Activated CD8-positive, alpha-beta T cell treated with anti-CD3 and anti-CD28 coated beads, Interleukin-2, amount 10 ng/mL, durations not matched to agents 7 days and 5 days (primary cell): ENCODE results near the gene C16orf74. TPM values are rescaled to one million over a fixed set of nuclear protein-coding genes. Genes with fewer than 3 reads are reported as not detected.

ENCODE experiments used
- ATAC-seq: fragments of 150-1000 bp; cut with Tn5 transposase; one replicate; pipeline ENCODE4 v1.10.0; 2021; ENCODE audit warnings: moderate library complexity
- CTCF ChIA-PET: fragments of 350-600 bp; sonication (Branson Sonifier 250); formaldehyde crosslinking; loops from one replicate; lab custom pipeline; 2021; ENCODE audit warnings: antibody characterized with exemption; lab: Charles Lee
- POLR2A ChIA-PET: fragments of 350-600 bp; sonication (Branson Sonifier 250); formaldehyde crosslinking; loops from one replicate; lab custom pipeline; 2021; ENCODE audit warnings: antibody characterized with exemption; lab: Charles Lee
- DNase-seq: peaks from one replicate; pipeline ENCODE4 v3.0.0-alpha.2; 2020
- H3K27ac Mint-ChIP-seq: one replicate; pipeline ENCODE4 v1.8.0; 2021; ENCODE audit warnings: mild to moderate bottlenecking, mixed read lengths
- H3K27me3 Mint-ChIP-seq: one replicate; pipeline ENCODE4 v1.8.0; 2021; ENCODE audit warnings: low read depth, mixed read lengths
- H3K36me3 Mint-ChIP-seq: one replicate; pipeline ENCODE4 v1.8.0; 2021; ENCODE audit warnings: low read depth, mixed read lengths
- H3K4me1 Mint-ChIP-seq: one replicate; pipeline ENCODE4 v1.8.0; 2021; ENCODE audit warnings: low read depth, mixed read lengths
- H3K4me3 Mint-ChIP-seq: one replicate; pipeline ENCODE4 v1.8.0; 2021; ENCODE audit warnings: mild to moderate bottlenecking, mixed read lengths
- H3K9me3 Mint-ChIP-seq: one replicate; pipeline ENCODE4 v1.8.0; 2022; ENCODE audit warnings: mixed read lengths; ENCODE audit not compliant: insufficient read depth
- total RNA-seq, 2 experiments: library from RNA; stranded (reverse); gene quantifications; one replicate each; pipeline ENCODE4 v1.2.3, GENCODE V29; 2021

C16orf74 gene
- total RNA-seq, 2 experiments from 2014 or later: 0.21 TPM

DNA sequence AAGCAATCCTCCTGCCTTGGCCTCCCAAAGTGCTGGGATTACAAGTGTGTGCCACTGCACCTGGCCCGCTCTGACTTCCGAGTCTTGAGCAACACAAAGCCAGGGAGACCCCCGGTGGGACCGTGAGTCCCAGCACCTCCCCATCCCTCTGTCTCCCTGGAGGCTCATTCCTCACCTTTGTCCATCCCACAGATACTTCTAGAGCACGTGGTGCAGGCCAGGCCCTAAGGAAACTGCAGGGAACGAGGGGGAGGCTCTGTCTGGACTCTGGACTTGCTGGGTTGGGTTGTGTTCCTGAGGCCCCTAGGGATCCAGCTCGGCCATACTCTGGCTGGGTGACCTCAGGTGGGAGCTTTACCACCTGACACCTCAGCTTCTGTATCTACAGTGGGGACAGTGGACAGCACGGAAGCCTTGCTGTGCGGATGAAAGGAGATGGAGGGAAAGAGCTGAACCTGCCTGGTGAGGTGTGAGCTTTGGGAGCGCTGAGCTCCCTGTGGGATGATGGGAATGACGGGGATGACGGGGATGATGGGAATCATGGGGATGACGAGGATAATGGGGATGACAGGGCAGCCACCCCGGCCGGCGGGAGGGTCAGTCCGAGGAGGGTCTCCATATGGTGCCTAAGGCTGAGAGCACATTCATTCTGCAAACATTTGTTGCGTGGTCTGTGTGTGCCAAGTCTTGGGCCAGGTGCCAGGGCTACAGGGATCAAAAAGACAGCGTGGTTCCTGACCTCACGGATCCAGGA is 26.6 kb downstream of the C16orf74 start:
- CTCF ChIA-PET: interaction anchor here (2.5 kb wide), 1 partner anchor 109 kb away, joined by 6 read pairs; no protein-coding TSS in a partner anchor

GRCh38 chr16:85722128-85722893 is 28.6 kb downstream of the C16orf74 start:
- Mint-ChIP-seq H3K36me3 (no peaks in the 10 kb centered on the region), H3K4me1 (no peaks in the 10 kb centered on the region), H3K4me3 (no peak overlapping the region), H3K27me3 (peaks cover 3% of the 10 kb centered on the region), H3K9me3 (no peaks in the 10 kb centered on the region), H3K27ac (no peak overlapping the region)
- DNase-seq: no peak
- ChIA-PET CTCF (interaction anchor here (0.6 kb wide), 1 partner anchor 306 kb away, joined by 3 read pairs; no protein-coding TSS in a partner anchor), POLR2A (no interaction called here)
- no peak for ATAC-seq

More for the DNA sequence above, 26.6 kb downstream of the C16orf74 start:
- peaks cover 3% of the 10 kb centered on the region for H3K27me3 Mint-ChIP-seq
- H3K36me3 Mint-ChIP-seq: no peaks in the 10 kb centered on the region
- POLR2A ChIA-PET: no interaction called here
- H3K9me3 Mint-ChIP-seq: no peaks in the 10 kb centered on the region
- ATAC-seq (no peak), DNase-seq (no peak)
- H3K4me3 Mint-ChIP-seq: no peak overlapping the region
- no peak overlapping the region for H3K27ac Mint-ChIP-seq
- H3K4me1 Mint-ChIP-seq: no peaks in the 10 kb centered on the region

DNA sequence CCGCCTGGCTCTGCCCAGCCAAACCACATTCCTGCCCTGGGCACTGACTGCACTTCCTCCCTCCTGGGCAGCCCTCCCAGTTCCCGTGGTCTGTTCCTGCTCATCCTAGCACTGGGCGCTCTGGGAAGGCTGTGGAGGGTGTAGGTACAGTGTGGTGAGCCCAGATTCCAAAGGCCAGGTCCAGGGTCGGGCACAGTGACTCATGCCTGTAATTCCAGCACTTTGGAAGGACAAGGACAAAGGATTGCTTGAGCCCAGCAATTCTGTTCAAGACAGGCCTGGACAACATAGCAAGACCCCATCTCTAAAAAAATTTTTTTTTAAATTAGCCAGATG is 30.6 kb downstream of the C16orf74 start:
- no peak overlapping the region for H3K4me3 Mint-ChIP-seq
- ChIA-PET CTCF (interaction anchor here (2.3 kb wide), 1 partner anchor 9 kb away, joined by 7 read pairs; no protein-coding TSS in a partner anchor), POLR2A (no interaction called here)

GRCh38 chr16:85719605-85720301 is 31.1 kb downstream of the C16orf74 start:
- no peaks in the 10 kb centered on the region for H3K9me3 Mint-ChIP-seq
- peaks cover 6% of the 10 kb centered on the region for H3K4me1 Mint-ChIP-seq
- CTCF ChIA-PET: interaction anchor here (1.1 to 2.3 kb wide), 3 partner anchors 10 to 298 kb away, joined by 3 to 7 read pairs (median 5); no protein-coding TSS in a partner anchor
- POLR2A ChIA-PET: no interaction called here
- H3K36me3 Mint-ChIP-seq: no peaks in the 10 kb centered on the region
- ATAC-seq (no peak), DNase-seq (no peak)
- no peak overlapping the region for H3K27ac Mint-ChIP-seq
- H3K4me3 Mint-ChIP-seq: no peak overlapping the region
- peaks cover 13% of the 10 kb centered on the region for H3K27me3 Mint-ChIP-seq

More for the DNA sequence above, 30.6 kb downstream of the C16orf74 start:
- Mint-ChIP-seq H3K27me3 (peaks cover 13% of the 10 kb centered on the region), H3K9me3 (no peaks in the 10 kb centered on the region), H3K36me3 (no peaks in the 10 kb centered on the region), H3K4me1 (peaks cover 6% of the 10 kb centered on the region), H3K27ac (no peak overlapping the region)
- no peak for ATAC-seq
- no peak for DNase-seq

GRCh38 chr16:85718682-85719081 is 32.2 kb downstream of the C16orf74 start:
- Mint-ChIP-seq H3K27ac (no peak overlapping the region), H3K36me3 (no peaks in the 10 kb centered on the region), H3K9me3 (no peaks in the 10 kb centered on the region), H3K4me1 (peaks cover 6% of the 10 kb centered on the region), H3K27me3 (peaks cover 10% of the 10 kb centered on the region), H3K4me3 (no peak overlapping the region)
- CTCF ChIA-PET: interaction anchor here (0.6 to 2.3 kb wide), 8 partner anchors 11 to 297 kb away, joined by 3 to 7 read pairs (median 3); no protein-coding TSS in a partner anchor
- ATAC-seq (no peak), DNase-seq (peak; percentile 26)
- POLR2A ChIA-PET: no interaction called here

GRCh38 chr16:85718153-85718477 is 32.8 kb downstream of the C16orf74 start:
- no peaks in the 10 kb centered on the region for H3K9me3 Mint-ChIP-seq
- no peak overlapping the region for H3K4me3 Mint-ChIP-seq
- DNase-seq (no peak), ATAC-seq (no peak)
- POLR2A ChIA-PET: no interaction called here
- no peaks in the 10 kb centered on the region for H3K36me3 Mint-ChIP-seq
- CTCF ChIA-PET: interaction anchor here (0.8 to 2.3 kb wide), 10 partner anchors 8 to 290 kb away, joined by 3 to 10 read pairs (median 4); no protein-coding TSS in a partner anchor
- H3K27me3 Mint-ChIP-seq: peaks cover 10% of the 10 kb centered on the region
- H3K4me1 Mint-ChIP-seq: peaks cover 6% of the 10 kb centered on the region
- no peak overlapping the region for H3K27ac Mint-ChIP-seq

DNA sequence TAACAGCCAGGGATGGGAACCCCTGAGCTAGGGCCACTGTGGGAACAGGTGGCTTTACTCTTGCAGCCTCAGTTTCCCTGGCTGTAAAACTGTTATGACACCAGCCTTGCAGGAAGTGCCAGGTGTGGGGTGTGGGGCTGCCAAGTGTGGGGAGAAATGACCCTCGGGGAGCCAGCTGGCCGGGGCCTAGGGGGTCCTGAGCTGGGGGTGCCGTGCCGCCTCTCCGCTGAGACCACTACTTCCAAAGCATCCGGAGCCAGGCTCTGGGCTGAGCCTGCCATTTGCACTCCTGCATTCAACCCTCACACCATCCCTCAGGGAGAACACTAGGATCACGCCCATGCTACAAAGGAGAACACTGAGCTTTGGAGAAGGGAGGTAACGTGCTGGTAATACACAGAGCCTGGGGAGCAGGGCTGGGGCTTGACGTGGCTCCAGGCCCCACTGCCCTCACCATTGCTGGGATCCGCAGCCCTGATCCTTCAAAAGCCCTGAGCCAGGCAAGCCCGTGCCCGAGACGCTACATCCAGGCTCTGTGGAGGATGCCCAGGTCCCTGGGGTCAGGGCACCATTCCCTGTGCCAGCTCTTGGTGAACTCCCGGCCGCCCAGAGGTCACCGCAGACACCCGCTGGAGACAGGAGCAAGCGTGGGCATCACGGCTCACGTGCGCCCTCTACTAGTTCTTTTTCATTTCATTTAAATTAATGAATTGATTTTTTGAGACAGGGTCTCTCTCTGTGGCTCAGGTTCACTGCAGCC is 33.3 kb downstream of the C16orf74 start:
- ChIA-PET CTCF (interaction anchor here (0.7 to 2.9 kb wide), 14 partner anchors 9 to 297 kb away, joined by 3 to 14 read pairs (median 3); no protein-coding TSS in a partner anchor), POLR2A (no interaction called here)
- H3K4me3 Mint-ChIP-seq: no peak overlapping the region
- no peaks in the 10 kb centered on the region for H3K9me3 Mint-ChIP-seq
- ATAC-seq: peak; percentile 55
- H3K36me3 Mint-ChIP-seq: no peaks in the 10 kb centered on the region
- peaks cover 10% of the 10 kb centered on the region for H3K27me3 Mint-ChIP-seq
- no peak overlapping the region for H3K27ac Mint-ChIP-seq
- H3K4me1 Mint-ChIP-seq: peaks cover 6% of the 10 kb centered on the region
- DNase-seq: peak; percentile 77

DNA sequence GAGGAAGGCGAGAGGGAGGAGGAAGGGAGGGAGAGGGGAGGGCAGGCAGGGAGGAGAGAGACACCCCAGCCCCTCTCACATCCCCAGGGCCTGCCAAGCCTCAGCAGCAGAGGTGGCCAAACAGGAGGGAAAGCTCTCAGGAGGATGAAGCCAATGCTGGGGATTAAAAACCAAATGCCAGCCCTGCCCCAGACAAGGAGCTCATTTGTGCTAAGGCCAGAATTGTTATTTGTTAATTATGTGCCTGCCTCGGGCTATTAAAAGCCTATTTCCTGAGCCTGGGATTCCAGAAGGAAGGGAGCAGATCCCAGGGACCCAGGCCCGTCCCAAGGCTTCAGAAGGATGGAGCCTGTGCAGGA is 34.2 kb downstream of the C16orf74 start:
- H3K4me1 Mint-ChIP-seq: peaks cover 6% of the 10 kb centered on the region
- no peak for DNase-seq
- ChIA-PET CTCF (interaction anchor here (1.0 to 2.9 kb wide), 6 partner anchors 13 to 296 kb away, joined by 3 to 14 read pairs (median 4); no protein-coding TSS in a partner anchor), POLR2A (no interaction called here)
- peaks cover 5% of the 10 kb centered on the region for H3K9me3 Mint-ChIP-seq
- no peak overlapping the region for H3K27ac Mint-ChIP-seq
- no peak for ATAC-seq
- H3K27me3 Mint-ChIP-seq: peaks cover 10% of the 10 kb centered on the region
- no peak overlapping the region for H3K4me3 Mint-ChIP-seq
- no peaks in the 10 kb centered on the region for H3K36me3 Mint-ChIP-seq

DNA sequence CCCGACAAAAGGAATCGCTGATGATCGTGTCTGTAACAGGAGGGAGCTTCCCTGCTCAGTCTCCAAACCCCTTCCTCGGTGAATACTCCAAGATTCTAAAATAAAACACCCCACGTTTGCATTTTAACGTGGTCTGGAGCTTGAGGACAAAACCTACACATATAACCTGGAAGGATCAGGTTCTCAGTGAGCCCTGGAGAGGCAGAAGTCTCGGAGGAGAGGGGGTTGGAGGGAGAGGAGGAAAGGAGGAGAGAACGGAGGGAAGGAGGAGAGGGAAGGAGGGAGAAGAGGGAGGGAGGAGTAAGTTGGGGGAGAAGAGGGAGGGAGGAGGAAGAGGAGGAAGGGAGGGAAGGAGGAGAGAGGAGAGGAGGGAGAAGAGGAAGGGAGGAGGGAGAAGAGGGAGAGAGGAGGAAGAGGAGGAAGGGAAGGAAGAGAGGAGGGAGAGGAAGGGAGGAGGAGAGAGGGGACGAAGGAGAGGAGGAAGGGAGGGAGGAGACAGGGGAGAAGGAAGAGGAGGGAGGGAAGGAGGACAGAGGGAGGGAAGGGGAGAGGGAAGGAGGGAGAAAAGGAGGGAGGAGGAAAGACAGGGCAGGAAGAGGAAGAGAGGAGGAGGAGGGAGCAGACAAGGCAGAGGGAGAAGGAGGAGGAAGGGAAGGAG is 34.7 kb downstream of the C16orf74 start:
- DNase-seq (no peak), ATAC-seq (no peak)
- no peak overlapping the region for H3K4me3 Mint-ChIP-seq
- H3K4me1 Mint-ChIP-seq: peaks cover 6% of the 10 kb centered on the region
- H3K36me3 Mint-ChIP-seq: no peaks in the 10 kb centered on the region
- H3K27me3 Mint-ChIP-seq: peaks cover 10% of the 10 kb centered on the region
- peaks cover 5% of the 10 kb centered on the region for H3K9me3 Mint-ChIP-seq
- H3K27ac Mint-ChIP-seq: no peak overlapping the region
- ChIA-PET CTCF (interaction anchor here (1.0 to 2.9 kb wide), 6 partner anchors 13 to 100 kb away, joined by 3 to 14 read pairs (median 6); no protein-coding TSS in a partner anchor), POLR2A (no interaction called here)

GRCh38 chr16:85715169-85716021 is 35.5 kb downstream of the C16orf74 start:
- H3K27ac Mint-ChIP-seq: no peak overlapping the region
- peak; percentile 23 for DNase-seq
- ChIA-PET POLR2A (no interaction called here), CTCF (interaction anchor here (1.0 to 2.9 kb wide), 4 partner anchors 20 to 99 kb away, joined by 3 to 14 read pairs (median 6); no protein-coding TSS in a partner anchor)
- no peak overlapping the region for H3K4me3 Mint-ChIP-seq
- peak; percentile 40 for ATAC-seq
- peaks cover 5% of the 10 kb centered on the region for H3K9me3 Mint-ChIP-seq
- H3K4me1 Mint-ChIP-seq: peaks cover 6% of the 10 kb centered on the region
- no peaks in the 10 kb centered on the region for H3K36me3 Mint-ChIP-seq
- H3K27me3 Mint-ChIP-seq: peaks cover 10% of the 10 kb centered on the region
